ENCODE results near the gene PAGE2B.
"Not testable (repeated sequence)": the region's sequence is repeated elsewhere in the genome, so short reads cannot be mapped to it uniquely, and the experiment has no call there.

Gene PAGE2B

GRCh38 chrX:55030271-55031205 lies 44.3 kb upstream of the PAGE2B start, which contains the start of gene ALAS2:
Gene ALAS2 (minus strand): TSS chrX:55030977. CDS start chrX:55026000, 4,977 bp downstream.
- no peak for DNase-seq (ENCODE audit: extremely low spot score)
- ChIA-PET CTCF (no interaction called here), POLR2A (no interaction called here)
- TF ChIP-seq CTCF (IDR thresholded peaks at IDR 0.05; ENCODE audit: control extremely low read depth, extremely low read depth, low read depth, missing control alignments), result no peak

- DNase-seq (ENCODE audit: extremely low spot score), result no peak
- CTCF ChIA-PET, result no interaction called here
- no peak for TF ChIP-seq CTCF (IDR thresholded peaks at IDR 0.05; ENCODE audit: control extremely low read depth, extremely low read depth, low read depth, missing control alignments)
- POLR2A ChIA-PET, result no interaction called here
Observed at GRCh38 chrX:55033429-55033828, 41.4 kb upstream of the PAGE2B start.

GRCh38 chrX:55039471-55039870 lies 35.4 kb upstream of the PAGE2B start:
- no peak for TF ChIP-seq CTCF (IDR thresholded peaks at IDR 0.05; ENCODE audit: control extremely low read depth, extremely low read depth, low read depth, missing control alignments)
- ChIA-PET POLR2A (no interaction called here), CTCF (no interaction called here)
- no peak for DNase-seq (ENCODE audit: extremely low spot score)

GRCh38 chrX:55041514-55041913 lies 33.3 kb upstream of the PAGE2B start:
- TF ChIP-seq CTCF (IDR thresholded peaks at IDR 0.05; ENCODE audit: control extremely low read depth, extremely low read depth, low read depth, missing control alignments), result no peak
- ChIA-PET CTCF (no interaction called here), POLR2A (no interaction called here)
- DNase-seq (ENCODE audit: extremely low spot score), result no peak

- DNase-seq (ENCODE audit: extremely low spot score); CTCF ChIA-PET; POLR2A ChIA-PET: not testable (repeated sequence)
Observed at GRCh38 chrX:55050599-55050998, 24.2 kb upstream of the PAGE2B start.

GRCh38 chrX:55056820-55057674 lies 17.8 kb upstream of the PAGE2B start:
- POLR2A ChIA-PET, result no interaction called here
- CTCF ChIA-PET, result interaction anchor here (0.6 to 1.3 kb wide), 9 partner anchors 32 to 851 kb away, joined by 3 to 16 read pairs (median 3); no protein-coding TSS in a partner anchor

More at GRCh38 chrX:55056820-55057674, 17.8 kb upstream of the PAGE2B start:
- TF ChIP-seq CTCF (IDR thresholded peaks at IDR 0.05; ENCODE audit: control extremely low read depth, extremely low read depth, low read depth, missing control alignments), result no peak
- DNase-seq (ENCODE audit: extremely low spot score), result no peak

Measured in GM10248 (cell line).